NCI-H146 treated with DMSO at 0.1 percent for 48 hours (cell line): ENCODE measurements around the gene PRM3.

Experiments
- DNase-seq: peaks from one replicate; lab custom pipeline; 2025; ENCODE audit not compliant: unreplicated experiment; lab: John Stamatoyannopoulos, UW

The PRM3 gene

GRCh38 chr16:11272921-11273720, at the start of gene PRM3:
TSS of gene PRM3 (minus strand) at chr16:11273629. CDS start at chr16:11273595, 34 bp downstream.
- no peak for DNase-seq

- DNase-seq: no peak
Measured at GRCh38 chr16:11322823-11323222, 49.4 kb upstream of the PRM3 start.

- no peak for DNase-seq
Measured at GRCh38 chr16:11321662-11322061, 48.2 kb upstream of the PRM3 start.

GRCh38 chr16:11320170-11320569, 46.7 kb upstream of the PRM3 start:
- peak; percentile 27 for DNase-seq

GRCh38 chr16:11319529-11320146, 46.2 kb upstream of the PRM3 start:
- DNase-seq: no peak

GRCh38 chr16:11318817-11319216, 45.4 kb upstream of the PRM3 start:
- DNase-seq: no peak

- DNase-seq: no peak
Measured at GRCh38 chr16:11316331-11317015, 43.0 kb upstream of the PRM3 start.

GRCh38 chr16:11315510-11315909, 42.1 kb upstream of the PRM3 start:
- DNase-seq: no peak

GRCh38 chr16:11314309-11314894, 41.0 kb upstream of the PRM3 start:
- DNase-seq: no peak

- DNase-seq: no peak
Measured at GRCh38 chr16:11313493-11314308, 40.3 kb upstream of the PRM3 start.

- no peak for DNase-seq
Measured at GRCh38 chr16:11312718-11313492, 39.5 kb upstream of the PRM3 start.

- no peak for DNase-seq
Measured at GRCh38 chr16:11310997-11311561, 37.6 kb upstream of the PRM3 start.

GRCh38 chr16:11310634-11310977, 37.2 kb upstream of the PRM3 start:
- DNase-seq: no peak

GRCh38 chr16:11309895-11310633, 36.6 kb upstream of the PRM3 start:
- no peak for DNase-seq

GRCh38 chr16:11308493-11309283, 35.3 kb upstream of the PRM3 start:
- no peak for DNase-seq

- DNase-seq: no peak
Measured at GRCh38 chr16:11307639-11308492, 34.4 kb upstream of the PRM3 start.

- DNase-seq: no peak
Measured at GRCh38 chr16:11306997-11307638, 33.7 kb upstream of the PRM3 start.
